AG04449 (cell line): ENCODE results near the gene TMEM135.

Source experiments
- CTCF ChIA-PET: fragments of 350-600 bp; formaldehyde crosslinking; extraction: SDS; loops from one replicate; lab custom pipeline; 2021; ENCODE audit warnings: antibody characterized with exemption; lab: Yijun Ruan, JAX
- POLR2A ChIA-PET: fragments of 400-600, 350-600 bp; formaldehyde crosslinking; extraction: SDS; loops from one replicate; lab custom pipeline; 2020; ENCODE audit warnings: antibody characterized with exemption, inconsistent platforms; lab: Yijun Ruan, JAX
- DNase-seq: peaks from one replicate; pipeline ENCODE4 v3.0.0-alpha.2; 2010; ENCODE audit warnings: low read depth, low spot score
- H3K4me3 ChIP-seq: 2 replicates; pipeline ENCODE4 v1.5.1; 2011; ENCODE audit warnings: low read depth, mild to moderate bottlenecking, control low read depth, low read length
- CTCF ChIP-seq: IDR thresholded peaks from one replicate; pipeline ENCODE4 v1.5.1; 2011; ENCODE audit warnings: mild to moderate bottlenecking, moderate library complexity, low read length, control low read depth, inconsistent platforms; ENCODE audit not compliant: insufficient read depth; ENCODE audit errors: missing control alignments

TMEM135 gene

GRCh38 chr11:87300640-87301380 is 263.1 kb downstream of the TMEM135 start:
- no peak for DNase-seq
- TF ChIP-seq CTCF, result no peak
- H3K4me3 ChIP-seq, result no peak overlapping the region
- ChIA-PET POLR2A (no interaction called here), CTCF (interaction anchor here (0.9 to 4.1 kb wide), 6 partner anchors 8 to 362 kb away, joined by 3 to 31 read pairs (median 4); no protein-coding TSS in a partner anchor)

GRCh38 chr11:87301785-87302540 is 264.2 kb downstream of the TMEM135 start:
- TF ChIP-seq CTCF, result no peak
- CTCF ChIA-PET, result interaction anchor here (1.2 to 4.1 kb wide), 3 partner anchors 12 to 307 kb away, joined by 4 to 31 read pairs (median 4); no protein-coding TSS in a partner anchor
- POLR2A ChIA-PET, result no interaction called here
- DNase-seq, result no peak
- no peak overlapping the region for H3K4me3 ChIP-seq

- no peak for TF ChIP-seq CTCF
- ChIA-PET POLR2A (no interaction called here), CTCF (interaction anchor here (0.8 to 1.2 kb wide), 2 partner anchors 117 to 365 kb away, joined by 3 read pairs; no protein-coding TSS in a partner anchor)
- H3K4me3 ChIP-seq, result no peak overlapping the region
- DNase-seq, result no peak
Measured at GRCh38 chr11:87304412-87304811, 266.7 kb downstream of the TMEM135 start.

- CTCF ChIA-PET, result interaction anchor here (1.2 to 3.0 kb wide), 2 partner anchors 16 to 311 kb away, joined by 3 to 9 read pairs; no protein-coding TSS in a partner anchor
- H3K4me3 ChIP-seq, result no peak overlapping the region
- TF ChIP-seq CTCF, result no peak
- POLR2A ChIA-PET, result no interaction called here
- DNase-seq, result no peak
Measured at GRCh38 chr11:87306262-87306851, 268.6 kb downstream of the TMEM135 start.

- no peak for DNase-seq
- no peak overlapping the region for H3K4me3 ChIP-seq
- TF ChIP-seq CTCF, result no peak
- POLR2A ChIA-PET, result no interaction called here
- CTCF ChIA-PET, result interaction anchor here (3.0 kb wide), 1 partner anchor 17 kb away, joined by 9 read pairs; no protein-coding TSS in a partner anchor
Measured at GRCh38 chr11:87307101-87307500, 269.4 kb downstream of the TMEM135 start.
